RWPE2 (cell line): ENCODE measurements around the gene HSF2BP.

Experiments
- ATAC-seq: fragments of 200-7000 bp; cut with Tn5 transposase; 3 replicates; pipeline ENCODE4 v1.9.1; 2021; ENCODE audit warnings: low read depth
- DNase-seq: peaks from one replicate; pipeline ENCODE4 v3.0.0-alpha.2; 2020; ENCODE audit warnings: low spot score
- H3K27ac ChIP-seq: fragments of 450-650 bp; 2 replicates; pipeline ENCODE4 v1.5.1; 2017; ENCODE audit warnings: mild to moderate bottlenecking; ENCODE audit not compliant: poor library complexity, severe bottlenecking
- H3K27me3 ChIP-seq: fragments of 250-450 bp; sonication (Bioruptor Pico); 2 replicates; pipeline ENCODE4 v1.5.1; 2021; ENCODE audit warnings: mild to moderate bottlenecking, moderate library complexity; ENCODE audit not compliant: insufficient read depth, poor library complexity, severe bottlenecking
- H3K36me3 ChIP-seq: fragments of 250-450 bp; sonication (Bioruptor Pico); 2 replicates; pipeline ENCODE4 v1.5.1; 2020; ENCODE audit warnings: low read depth, mild to moderate bottlenecking, moderate library complexity
- H3K4me1 ChIP-seq: fragments of 250-450 bp; sonication (Bioruptor Pico); 2 replicates; pipeline ENCODE4 v1.5.1; 2021; ENCODE audit warnings: mild to moderate bottlenecking, moderate library complexity; ENCODE audit not compliant: insufficient read depth, poor library complexity, severe bottlenecking
- H3K4me3 ChIP-seq: fragments of 250-450 bp; sonication (Bioruptor Pico); 2 replicates; pipeline ENCODE4 v1.5.1; 2021; ENCODE audit warnings: mild to moderate bottlenecking, moderate library complexity; ENCODE audit not compliant: severe bottlenecking
- H3K9me3 ChIP-seq: fragments of 250-450 bp; sonication (Bioruptor Pico); 2 replicates; pipeline ENCODE4 v1.5.1; 2021; ENCODE audit warnings: mild to moderate bottlenecking, moderate library complexity; ENCODE audit not compliant: severe bottlenecking
- CTCF ChIP-seq: fragments of 450-650 bp; IDR thresholded peaks from one replicate; pipeline ENCODE4 v1.5.1; 2017; ENCODE audit warnings: mild to moderate bottlenecking, moderate library complexity; ENCODE audit not compliant: poor library complexity, severe bottlenecking

The HSF2BP gene

GRCh38 chr21:43659136-43660000 lies at the start of gene HSF2BP, which contains the start of gene RRP1B:
Gene HSF2BP (minus strand): TSS chr21:43659488. CDS start chr21:43658096, 1,392 bp downstream.
Gene RRP1B (plus strand): TSS chr21:43659560. CDS start chr21:43659665, 105 bp downstream.
- DNase-seq: no peak
- H3K27ac ChIP-seq: peak within 1 kb of the TSS; percentile 62
- TF ChIP-seq CTCF: peak; percentile 7
- peak; percentile 86 for ATAC-seq
- peaks cover 35% of the 10 kb centered on the region for H3K36me3 ChIP-seq
- peaks cover 22% of the 10 kb centered on the region for H3K4me1 ChIP-seq
- no peaks in the 10 kb centered on the region for H3K27me3 ChIP-seq
- H3K4me3 ChIP-seq: peak within 1 kb of the TSS; percentile 93
- no peaks in the 10 kb centered on the region for H3K9me3 ChIP-seq

- ATAC-seq: no peak
- DNase-seq: no peak
- Histone ChIP-seq H3K4me3 (no peak overlapping the region), H3K36me3 (no peaks in the 10 kb centered on the region), H3K4me1 (peaks cover 21% of the 10 kb centered on the region), H3K27me3 (no peaks in the 10 kb centered on the region), H3K27ac (no peak overlapping the region), H3K9me3 (no peaks in the 10 kb centered on the region)
- no peak for TF ChIP-seq CTCF
Measured at GRCh38 chr21:43708745-43709381, 49.6 kb upstream of the HSF2BP start.

GRCh38 chr21:43707462-43707861 lies 48.2 kb upstream of the HSF2BP start:
- no peaks in the 10 kb centered on the region for H3K36me3 ChIP-seq
- H3K9me3 ChIP-seq: no peaks in the 10 kb centered on the region
- no peak for ATAC-seq
- no peak overlapping the region for H3K4me3 ChIP-seq
- DNase-seq: no peak
- H3K27me3 ChIP-seq: no peaks in the 10 kb centered on the region
- H3K27ac ChIP-seq: no peak overlapping the region
- H3K4me1 ChIP-seq: peaks cover 12% of the 10 kb centered on the region
- TF ChIP-seq CTCF: no peak

- Histone ChIP-seq H3K36me3 (no peaks in the 10 kb centered on the region), H3K27ac (no peak overlapping the region), H3K4me1 (no peaks in the 10 kb centered on the region), H3K4me3 (no peak overlapping the region), H3K27me3 (no peaks in the 10 kb centered on the region), H3K9me3 (no peaks in the 10 kb centered on the region)
- no peak for TF ChIP-seq CTCF
- ATAC-seq (peak; percentile 30; the same call in 1 of the 3 replicates), DNase-seq (no peak)
Measured at GRCh38 chr21:43703035-43703880, 44.0 kb upstream of the HSF2BP start.
